ENCODE data around the gene TGFB2. TPM values are rescaled to one million over a fixed set of nuclear protein-coding genes. Genes with fewer than 3 reads are reported as not detected.

Gene TGFB2
- total RNA-seq, 2 experiments from 2014 or later = 0.03 to 0.11 TPM

DNA sequence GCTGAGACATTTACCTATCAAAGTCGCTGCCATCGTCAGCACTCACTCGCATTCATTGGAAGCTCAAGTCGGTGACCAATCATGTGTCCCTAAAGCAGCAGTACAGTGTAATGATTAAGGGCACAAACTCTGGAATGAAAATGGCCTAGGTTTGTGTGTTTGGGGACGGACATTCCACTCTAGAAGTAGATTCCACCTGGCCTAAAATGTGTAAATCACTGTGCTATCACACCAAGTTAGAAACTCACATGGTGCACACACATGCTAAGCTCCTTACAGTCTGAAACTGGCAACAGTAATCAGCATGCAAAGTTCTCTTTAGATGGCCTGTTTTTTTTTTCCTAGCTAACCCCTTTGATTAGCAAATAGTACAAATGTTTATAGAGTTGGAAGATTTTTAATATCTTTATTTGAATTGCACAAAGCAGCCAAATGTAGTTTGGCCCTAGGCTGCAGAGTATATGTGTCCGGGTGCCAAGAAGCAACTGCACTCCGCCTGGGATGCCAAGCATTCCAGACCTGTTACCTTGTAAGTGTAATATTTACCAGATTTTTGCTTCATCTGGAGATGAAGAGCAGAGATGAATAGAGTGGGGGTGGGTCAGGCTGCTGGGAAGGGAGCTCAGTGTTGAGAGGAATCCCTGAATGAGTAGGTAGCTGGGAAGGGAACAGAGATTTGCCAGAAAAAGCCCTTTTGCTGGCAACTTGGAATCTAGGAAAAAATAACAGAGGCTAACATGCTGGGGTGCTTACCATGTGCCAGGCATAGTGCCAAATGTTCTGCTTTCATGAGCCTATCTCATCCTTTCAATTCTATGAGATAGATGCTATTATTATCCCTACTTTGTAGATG, 35.2 kb downstream of the TGFB2 start:
- CTCF ChIA-PET (ENCODE audit: unreplicated experiment) = no interaction called here

DNA sequence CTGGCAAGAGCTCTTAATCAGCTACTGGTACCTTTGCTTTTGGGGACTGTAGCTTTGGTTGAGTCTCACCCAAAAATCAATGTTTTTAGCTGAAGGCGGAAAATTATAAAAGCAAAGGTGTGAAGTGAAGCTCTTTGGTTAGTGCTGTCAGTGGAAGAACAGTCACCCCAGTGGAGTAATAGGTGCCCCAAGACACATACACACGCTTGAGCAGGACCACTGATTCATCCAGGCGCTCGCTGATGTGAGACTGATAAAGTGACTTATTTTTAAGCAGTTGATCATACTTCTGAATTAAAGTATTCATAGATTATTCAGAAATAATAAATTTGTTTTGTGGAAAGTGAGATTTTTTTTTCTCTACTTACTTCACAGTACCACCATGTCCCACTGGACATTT, 37.1 kb downstream of the TGFB2 start:
- Histone ChIP-seq H3K9me2 (ENCODE audit: insufficient read depth, low read length) (no peaks in the 10 kb centered on the region), H2AFZ (ENCODE audit: low read length) (no peak overlapping the region), H3K79me2 (ENCODE audit: insufficient read depth, low read depth, low read length) (no peaks in the 10 kb centered on the region), H4K20me1 (ENCODE audit: insufficient read depth, low read length) (no peaks in the 10 kb centered on the region), H3K4me1 (ENCODE audit: insufficient read depth, low read length, poor library complexity, severe bottlenecking) (no peaks in the 10 kb centered on the region), H3K9me3 (ENCODE audit: low read length) (no peaks in the 10 kb centered on the region), H3K4me3 (ENCODE audit: low read depth, low read length, poor library complexity, severe bottlenecking) (no peak overlapping the region), H3K27ac (ENCODE audit: low read depth, low read length, poor library complexity, severe bottlenecking) (no peak overlapping the region), H3K4me2 (ENCODE audit: low read length) (no peak overlapping the region), H3K36me3 (ENCODE audit: insufficient read depth, low read length) (no peaks in the 10 kb centered on the region)
- ChIA-PET POLR2A (interaction anchor here (0.7 to 0.9 kb wide), 2 partner anchors 13 to 887 kb away, joined by 4 to 5 read pairs; no protein-coding TSS in a partner anchor), CTCF (ENCODE audit: unreplicated experiment) (no interaction called here)
- BruUV-seq (replicated peaks) = no TSS peak
- TF ChIP-seq EZH2phosphoT487 (IDR thresholded peaks at IDR 0.05; ENCODE audit: borderline replicate concordance, low read depth, low read length) = no peak
- TF ChIP-seq, protein P1, sequence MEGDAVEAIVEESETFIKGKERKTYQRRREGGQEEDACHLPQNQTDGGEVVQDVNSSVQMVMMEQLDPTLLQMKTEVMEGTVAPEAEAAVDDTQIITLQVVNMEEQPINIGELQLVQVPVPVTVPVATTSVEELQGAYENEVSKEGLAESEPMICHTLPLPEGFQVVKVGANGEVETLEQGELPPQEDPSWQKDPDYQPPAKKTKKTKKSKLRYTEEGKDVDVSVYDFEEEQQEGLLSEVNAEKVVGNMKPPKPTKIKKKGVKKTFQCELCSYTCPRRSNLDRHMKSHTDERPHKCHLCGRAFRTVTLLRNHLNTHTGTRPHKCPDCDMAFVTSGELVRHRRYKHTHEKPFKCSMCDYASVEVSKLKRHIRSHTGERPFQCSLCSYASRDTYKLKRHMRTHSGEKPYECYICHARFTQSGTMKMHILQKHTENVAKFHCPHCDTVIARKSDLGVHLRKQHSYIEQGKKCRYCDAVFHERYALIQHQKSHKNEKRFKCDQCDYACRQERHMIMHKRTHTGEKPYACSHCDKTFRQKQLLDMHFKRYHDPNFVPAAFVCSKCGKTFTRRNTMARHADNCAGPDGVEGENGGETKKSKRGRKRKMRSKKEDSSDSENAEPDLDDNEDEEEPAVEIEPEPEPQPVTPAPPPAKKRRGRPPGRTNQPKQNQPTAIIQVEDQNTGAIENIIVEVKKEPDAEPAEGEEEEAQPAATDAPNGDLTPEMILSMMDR (conservative IDR thresholded peaks at IDR 0.05; ENCODE audit: low read length) = no peak
- intact Hi-C loops (cut with micrococcal nuclease; ENCODE audit: unreplicated experiment) = no loop called here
- no peak for DNase-seq (ENCODE audit: low spot score)

More for the DNA sequence above, 35.2 kb downstream of the TGFB2 start:
- TF ChIP-seq, protein P1 (conservative IDR thresholded peaks at IDR 0.05; ENCODE audit: low read length) = no peak
- TF ChIP-seq EZH2phosphoT487 (IDR thresholded peaks at IDR 0.05; ENCODE audit: borderline replicate concordance, low read depth, low read length) = no peak
- no peak for DNase-seq (ENCODE audit: low spot score)
- H2AFZ ChIP-seq (ENCODE audit: low read length) = no peak overlapping the region
- H4K20me1 ChIP-seq (ENCODE audit: insufficient read depth, low read length) = no peaks in the 10 kb centered on the region
- no peaks in the 10 kb centered on the region for H3K4me1 ChIP-seq (ENCODE audit: insufficient read depth, low read length, poor library complexity, severe bottlenecking)
- intact Hi-C loops (cut with micrococcal nuclease; ENCODE audit: unreplicated experiment) = no loop called here
- POLR2A ChIA-PET = interaction anchor here (0.5 to 0.6 kb wide), 2 partner anchors 110 to 327 kb away, joined by 3 to 5 read pairs; no protein-coding TSS in a partner anchor
- H3K9me2 ChIP-seq (ENCODE audit: insufficient read depth, low read length) = no peaks in the 10 kb centered on the region
- H3K4me2 ChIP-seq (ENCODE audit: low read length) = no peak overlapping the region
- H3K4me3 ChIP-seq (ENCODE audit: low read depth, low read length, poor library complexity, severe bottlenecking) = no peak overlapping the region
- no peaks in the 10 kb centered on the region for H3K9me3 ChIP-seq (ENCODE audit: low read length)
- H3K36me3 ChIP-seq (ENCODE audit: insufficient read depth, low read length) = no peaks in the 10 kb centered on the region
- BruUV-seq (replicated peaks) = no TSS peak
- H3K27ac ChIP-seq (ENCODE audit: low read depth, low read length, poor library complexity, severe bottlenecking) = no peak overlapping the region
- no peaks in the 10 kb centered on the region for H3K79me2 ChIP-seq (ENCODE audit: insufficient read depth, low read depth, low read length)

DNA sequence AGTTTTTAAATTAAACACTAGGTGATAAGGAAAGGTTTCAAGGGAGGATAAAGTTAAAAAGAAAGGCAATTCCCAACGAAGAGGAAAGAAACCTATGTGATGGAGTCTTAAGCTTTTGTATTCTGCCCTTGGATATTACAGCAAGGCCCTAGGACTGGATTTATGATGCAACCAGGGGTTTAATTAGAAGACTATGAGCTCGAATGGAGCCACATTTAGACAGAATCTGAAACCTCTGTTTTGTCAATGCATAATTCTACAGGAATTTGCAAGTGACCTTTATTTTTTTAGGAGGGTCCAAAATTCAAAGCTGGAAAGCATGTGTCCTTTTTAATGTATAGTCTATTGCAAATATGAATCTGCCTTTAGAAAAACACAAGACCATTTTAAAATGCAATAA, 37.9 kb downstream of the TGFB2 start:
- Histone ChIP-seq H3K4me2 (ENCODE audit: low read length) (no peak overlapping the region), H3K79me2 (ENCODE audit: insufficient read depth, low read depth, low read length) (no peaks in the 10 kb centered on the region), H2AFZ (ENCODE audit: low read length) (no peak overlapping the region), H3K36me3 (ENCODE audit: insufficient read depth, low read length) (no peaks in the 10 kb centered on the region), H3K9me2 (ENCODE audit: insufficient read depth, low read length) (no peaks in the 10 kb centered on the region), H3K27ac (ENCODE audit: low read depth, low read length, poor library complexity, severe bottlenecking) (no peak overlapping the region), H3K4me3 (ENCODE audit: low read depth, low read length, poor library complexity, severe bottlenecking) (no peak overlapping the region), H4K20me1 (ENCODE audit: insufficient read depth, low read length) (no peaks in the 10 kb centered on the region), H3K4me1 (ENCODE audit: insufficient read depth, low read length, poor library complexity, severe bottlenecking) (no peaks in the 10 kb centered on the region), H3K9me3 (ENCODE audit: low read length) (no peaks in the 10 kb centered on the region)
- no peak for DNase-seq (ENCODE audit: low spot score)
- CTCF ChIA-PET (ENCODE audit: unreplicated experiment) = no interaction called here
- POLR2A ChIA-PET = interaction anchor here (0.6 to 0.9 kb wide), 2 partner anchors 39 to 64 kb away, joined by 3 to 6 read pairs; no protein-coding TSS in a partner anchor
- intact Hi-C loops (cut with micrococcal nuclease; ENCODE audit: unreplicated experiment) = no loop called here
- no TSS peak for BruUV-seq (replicated peaks)
- TF ChIP-seq, protein P1 (conservative IDR thresholded peaks at IDR 0.05; ENCODE audit: low read length) = no peak
- TF ChIP-seq EZH2phosphoT487 (IDR thresholded peaks at IDR 0.05; ENCODE audit: borderline replicate concordance, low read depth, low read length) = no peak
